Cortex of kidney (tissue), 1 donor: Measurements from ENCODE around the gene RPP25.
"Not testable (repeated sequence)": the region's sequence is repeated elsewhere in the genome, so short reads cannot be mapped to it uniquely, and the experiment has no call there.

Experiments used
- DNase-seq: peaks from one replicate; lab custom pipeline; 2025; lab: John Stamatoyannopoulos, UW

Gene RPP25

GRCh38 chr15:74962671-74963070 is 6.1 kb upstream of the RPP25 start:
- DNase-seq: no peak

GRCh38 chr15:74962219-74962618 is 5.6 kb upstream of the RPP25 start:
- DNase-seq: no peak

- DNase-seq: no peak
Observed at GRCh38 chr15:74961616-74962015, 5.0 kb upstream of the RPP25 start.

GRCh38 chr15:74960995-74961588 is 4.5 kb upstream of the RPP25 start:
- DNase-seq: no peak

- DNase-seq: no peak
Observed at GRCh38 chr15:74960286-74960685, 3.7 kb upstream of the RPP25 start.

- no peak for DNase-seq
Observed at GRCh38 chr15:74959586-74959939, 3.0 kb upstream of the RPP25 start.

- DNase-seq: no peak
Observed at GRCh38 chr15:74958908-74959585, 2.5 kb upstream of the RPP25 start.

- DNase-seq: no peak
Observed at GRCh38 chr15:74958320-74958907, 1.8 kb upstream of the RPP25 start.

- no peak for DNase-seq
Observed at GRCh38 chr15:74957476-74958035, 984 bp upstream of the RPP25 start.

GRCh38 chr15:74955796-74956647 is 550 bp downstream of the RPP25 start:
- DNase-seq: no peak

GRCh38 chr15:74955017-74955416 is 1.6 kb downstream of the RPP25 start:
- no peak for DNase-seq

GRCh38 chr15:74954515-74954914 is 2.1 kb downstream of the RPP25 start:
- no peak for DNase-seq

- DNase-seq: no peak
Observed at GRCh38 chr15:74951006-74951405, 5.6 kb downstream of the RPP25 start.

- no peak for DNase-seq
Observed at GRCh38 chr15:74950078-74950908, 6.3 kb downstream of the RPP25 start.

- DNase-seq: peak; percentile 49
Observed at GRCh38 chr15:74937590-74938371, 18.8 kb downstream of the RPP25 start, which contains the start of gene COX5A. Gene COX5A, minus strand, starts transcription at chr15:74938073. Its CDS starts 59 bp downstream, at chr15:74938014.

GRCh38 chr15:74937272-74937589 is 19.3 kb downstream of the RPP25 start:
- DNase-seq: no peak

GRCh38 chr15:74935193-74935592 is 21.4 kb downstream of the RPP25 start:
- not testable (repeated sequence) for DNase-seq

GRCh38 chr15:74933573-74933972 is 23.0 kb downstream of the RPP25 start:
- no peak for DNase-seq

GRCh38 chr15:74928771-74929198 is 27.8 kb downstream of the RPP25 start:
- DNase-seq: no peak

- no peak for DNase-seq
Observed at GRCh38 chr15:74924525-74924924, 32.0 kb downstream of the RPP25 start.

GRCh38 chr15:74920456-74920855 is 36.1 kb downstream of the RPP25 start:
- no peak for DNase-seq
